ENCODE results near the gene PRR23A. TPM values are rescaled to one million over a fixed set of nuclear protein-coding genes. Genes with fewer than 3 reads are reported as not detected.

Gene PRR23A
- total RNA-seq, 2 experiments from 2014 or later: not detected

DNA sequence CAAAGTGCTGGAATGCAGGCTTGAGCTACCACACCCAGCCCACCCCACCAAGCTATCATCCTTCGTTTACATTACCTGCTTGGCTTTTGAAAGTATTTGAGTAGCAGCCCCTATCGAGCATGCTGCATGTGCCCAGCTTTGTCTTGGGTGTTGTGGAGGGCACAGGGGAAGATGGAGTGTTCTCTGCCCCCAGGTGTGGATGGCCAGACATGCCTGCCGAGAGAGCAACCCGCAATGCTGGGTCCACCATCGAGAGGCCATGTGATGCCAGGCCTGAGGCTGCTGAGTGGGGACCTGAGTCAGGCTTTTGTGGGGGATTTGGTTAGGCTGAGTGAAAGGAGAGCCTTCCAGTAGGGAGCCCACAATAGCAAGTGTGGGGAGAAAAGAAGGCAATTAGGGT is 33.1 kb downstream of the PRR23A start:
- TF ChIP-seq, protein P1, sequence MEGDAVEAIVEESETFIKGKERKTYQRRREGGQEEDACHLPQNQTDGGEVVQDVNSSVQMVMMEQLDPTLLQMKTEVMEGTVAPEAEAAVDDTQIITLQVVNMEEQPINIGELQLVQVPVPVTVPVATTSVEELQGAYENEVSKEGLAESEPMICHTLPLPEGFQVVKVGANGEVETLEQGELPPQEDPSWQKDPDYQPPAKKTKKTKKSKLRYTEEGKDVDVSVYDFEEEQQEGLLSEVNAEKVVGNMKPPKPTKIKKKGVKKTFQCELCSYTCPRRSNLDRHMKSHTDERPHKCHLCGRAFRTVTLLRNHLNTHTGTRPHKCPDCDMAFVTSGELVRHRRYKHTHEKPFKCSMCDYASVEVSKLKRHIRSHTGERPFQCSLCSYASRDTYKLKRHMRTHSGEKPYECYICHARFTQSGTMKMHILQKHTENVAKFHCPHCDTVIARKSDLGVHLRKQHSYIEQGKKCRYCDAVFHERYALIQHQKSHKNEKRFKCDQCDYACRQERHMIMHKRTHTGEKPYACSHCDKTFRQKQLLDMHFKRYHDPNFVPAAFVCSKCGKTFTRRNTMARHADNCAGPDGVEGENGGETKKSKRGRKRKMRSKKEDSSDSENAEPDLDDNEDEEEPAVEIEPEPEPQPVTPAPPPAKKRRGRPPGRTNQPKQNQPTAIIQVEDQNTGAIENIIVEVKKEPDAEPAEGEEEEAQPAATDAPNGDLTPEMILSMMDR (IDR thresholded peaks at IDR 0.05): no peak
- H3K4me3 Mint-ChIP-seq: no peak overlapping the region
- Histone ChIP-seq H3K4me1 (ENCODE audit: insufficient read depth, low read length) (no peaks in the 10 kb centered on the region), H3K27ac (ENCODE audit: low read depth in 1 of 2, low read length in 2 of 2) (no peak overlapping the region), H3K9me3 (ENCODE audit: control insufficient read depth in 1 of 2, insufficient read depth in 1 of 2, low read length in 2 of 2) (no peaks in the 10 kb centered on the region), H3K36me3 (ENCODE audit: insufficient read depth, low read length) (no peaks in the 10 kb centered on the region), H3K4me3 (ENCODE audit: low read length) (no peak overlapping the region), H3K27me3 (ENCODE audit: control insufficient read depth in 1 of 2, insufficient read depth in 2 of 2, low read length in 2 of 2) (peaks cover 11 to 14% of the 10 kb centered on the region in 2 experiments)
- no peaks in the 10 kb centered on the region for H3K36me3 Mint-ChIP-seq (ENCODE audit: low read depth)
- no peaks in the 10 kb centered on the region for H3K9me3 Mint-ChIP-seq
- ATAC-seq (ENCODE audit: poor library complexity) (no peak), DNase-seq (no peak)
- no peak overlapping the region for H3K27ac Mint-ChIP-seq
- peaks cover 34% of the 10 kb centered on the region for H3K27me3 Mint-ChIP-seq
- ChIA-PET POLR2A (no interaction called here), CTCF (no interaction called here)
- intact Hi-C loops (cut with DNase I, micrococcal nuclease): no loop called here
- H3K4me1 Mint-ChIP-seq (ENCODE audit: low read depth): no peaks in the 10 kb centered on the region

DNA sequence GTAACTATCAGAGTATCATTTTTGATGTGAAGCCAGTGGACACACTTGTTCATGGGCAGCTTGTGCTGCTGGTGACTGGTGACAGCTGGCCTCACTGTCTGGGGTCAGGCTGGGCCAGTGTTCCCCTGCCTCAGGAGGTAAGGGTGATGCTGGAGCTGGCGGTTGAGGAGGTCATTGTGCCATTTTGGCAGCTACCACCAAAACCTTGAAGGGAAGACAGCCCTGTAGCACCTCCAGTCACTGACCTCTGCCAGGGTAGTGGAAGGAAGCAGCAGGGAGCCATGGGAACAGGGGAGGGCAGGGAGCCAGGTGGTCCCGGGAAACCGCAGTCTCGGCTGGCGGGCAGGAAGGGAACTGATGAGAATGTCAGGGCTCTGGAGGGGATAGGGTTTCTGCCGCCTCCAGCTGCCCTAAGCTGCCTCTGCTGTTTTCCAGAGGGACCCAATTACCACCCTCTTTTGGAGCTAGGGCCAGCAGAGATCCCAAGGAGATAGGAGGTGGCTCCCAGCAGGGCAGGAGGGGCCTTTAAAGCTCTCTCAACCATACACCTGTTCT is 34.2 kb downstream of the PRR23A start:
- Histone ChIP-seq H3K27me3 (ENCODE audit: control insufficient read depth in 1 of 2, insufficient read depth in 2 of 2, low read length in 2 of 2) (peaks cover 11 to 14% of the 10 kb centered on the region in 2 experiments), H3K4me3 (ENCODE audit: low read length) (no peak overlapping the region), H3K27ac (ENCODE audit: low read depth in 1 of 2, low read length in 2 of 2) (no peak overlapping the region), H3K36me3 (ENCODE audit: insufficient read depth, low read length) (no peaks in the 10 kb centered on the region), H3K9me3 (ENCODE audit: control insufficient read depth in 1 of 2, insufficient read depth in 1 of 2, low read length in 2 of 2) (no peaks in the 10 kb centered on the region), H3K4me1 (ENCODE audit: insufficient read depth, low read length) (no peaks in the 10 kb centered on the region)
- TF ChIP-seq, protein P1 (IDR thresholded peaks at IDR 0.05): no peak
- ATAC-seq (ENCODE audit: poor library complexity): no peak
- Mint-ChIP-seq H3K4me3 (no peak overlapping the region), H3K36me3 (ENCODE audit: low read depth) (no peaks in the 10 kb centered on the region), H3K27ac (no peak overlapping the region), H3K9me3 (no peaks in the 10 kb centered on the region), H3K4me1 (ENCODE audit: low read depth) (no peaks in the 10 kb centered on the region), H3K27me3 (peaks cover 40% of the 10 kb centered on the region)
- CTCF ChIA-PET: no interaction called here
- intact Hi-C loops (cut with DNase I, micrococcal nuclease): no loop called here
- no peak for DNase-seq
- POLR2A ChIA-PET: no interaction called here

DNA sequence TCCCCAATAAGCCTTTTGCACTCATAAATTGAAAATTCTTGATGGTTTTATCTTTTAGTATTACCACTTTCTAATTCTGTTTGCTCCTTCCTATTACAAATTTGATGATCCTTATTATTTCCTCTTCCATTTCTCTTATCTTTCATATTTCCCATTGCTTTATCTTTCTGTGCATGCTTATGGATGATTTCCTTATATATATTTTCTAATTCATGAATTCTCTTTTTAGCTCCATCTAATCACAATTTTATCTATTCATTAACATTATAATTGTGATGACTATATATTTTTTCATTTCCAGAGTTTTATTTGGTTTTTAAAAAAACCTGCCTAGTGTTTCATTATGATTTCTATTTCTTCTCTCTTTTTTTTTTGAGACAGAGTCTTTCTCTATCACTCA is 41.1 kb downstream of the PRR23A start:
- TF ChIP-seq, protein P1 (IDR thresholded peaks at IDR 0.05): no peak
- peaks cover 71% of the 10 kb centered on the region for H3K27me3 Mint-ChIP-seq
- Histone ChIP-seq H3K36me3 (ENCODE audit: insufficient read depth, low read length) (no peaks in the 10 kb centered on the region), H3K27ac (ENCODE audit: low read depth in 1 of 2, low read length in 2 of 2) (no peak overlapping the region), H3K27me3 (ENCODE audit: control insufficient read depth in 1 of 2, insufficient read depth in 2 of 2, low read length in 2 of 2) (peaks cover 44 to 47% of the 10 kb centered on the region in 2 experiments), H3K9me3 (ENCODE audit: control insufficient read depth in 1 of 2, insufficient read depth in 1 of 2, low read length in 2 of 2) (peaks cover 17 to 25% of the 10 kb centered on the region in 2 experiments), H3K4me3 (ENCODE audit: low read length) (no peak overlapping the region), H3K4me1 (ENCODE audit: insufficient read depth, low read length) (peaks cover 14% of the 10 kb centered on the region)
- no peak for ATAC-seq (ENCODE audit: poor library complexity)
- no peak for DNase-seq
- H3K36me3 Mint-ChIP-seq (ENCODE audit: low read depth): no peaks in the 10 kb centered on the region
- CTCF ChIA-PET: interaction anchor here (0.6 kb wide), 1 partner anchor 9 kb away, joined by 3 read pairs; no protein-coding TSS in a partner anchor
- H3K4me3 Mint-ChIP-seq: no peak overlapping the region
- intact Hi-C loops (cut with DNase I, micrococcal nuclease): no loop called here
- H3K4me1 Mint-ChIP-seq (ENCODE audit: low read depth): peaks cover 16% of the 10 kb centered on the region
- no peak overlapping the region for H3K27ac Mint-ChIP-seq
- POLR2A ChIA-PET: interaction anchor here (0.6 kb wide), 1 partner anchor 270 kb away, joined by 3 read pairs; no protein-coding TSS in a partner anchor
- peaks cover 10% of the 10 kb centered on the region for H3K9me3 Mint-ChIP-seq

Data from CD4-positive, alpha-beta T cell (primary cell).